GM12878 (cell line): Measurements from ENCODE around the gene SLC25A52. TPM values are rescaled to one million over a fixed set of nuclear protein-coding genes. Genes with fewer than 3 reads are reported as not detected.

Experiments used
- ATAC-seq: fragments of 200-7000 bp; cut with Tn5 transposase; 3 replicates; pipeline ENCODE4 v1.9.1; 2020; ENCODE audit warnings: mild to moderate bottlenecking, moderate library complexity
- BruUV-seq: library from RNA; stranded (reverse); fragments of 400-500 nt; replicated peaks from 2 replicates; lab custom pipeline; 2021; lab: Mats Ljungman, UMichigan
- CTCF ChIA-PET: fragments of 300-600 bp; sonication (Branson Sonifier 250); formaldehyde crosslinking; extraction: SDS; loops from one replicate; lab custom pipeline; 2021; ENCODE audit warnings: inconsistent platforms; lab: Yijun Ruan, JAX
- POLR2A ChIA-PET: fragments of 350-600 bp; formaldehyde crosslinking; extraction: SDS; loops from one replicate; lab custom pipeline; 2021; ENCODE audit warnings: inconsistent platforms; lab: Charles Lee
- RAD21 ChIA-PET: fragments of 300-600 bp; sonication (Branson Sonifier 250); formaldehyde crosslinking; loops from one replicate; lab custom pipeline; 2023; ENCODE audit warnings: antibody characterized with exemption; ENCODE audit not compliant: unreplicated experiment; lab: Charles Lee
- SMC1A ChIA-PET: fragments of 300-600 bp; sonication (Branson Sonifier 250); formaldehyde crosslinking; loops from one replicate; lab custom pipeline; 2023; ENCODE audit not compliant: unreplicated experiment, uncharacterized antibody; lab: Charles Lee
- DNase-seq: peaks from one replicate; pipeline ENCODE4 v3.0.0-alpha.2; 2011; ENCODE audit warnings: low read depth, low spot score
- FAIRE-seq: peaks from 3 replicates; lab custom pipeline; 2011; peaks lifted over from hg19 to GRCh38; lab: Jason Lieb, UNC
- H2AFZ ChIP-seq: 2 replicates; pipeline ENCODE4 v1.6.0; 2011; ENCODE audit warnings: low read depth, low read length, control low read depth; ENCODE audit not compliant: control insufficient read depth
- H3K27ac ChIP-seq: 2 replicates; pipeline ENCODE4 v1.5.1; 2011; ENCODE audit warnings: control low read depth; ENCODE audit not compliant: control insufficient read depth, insufficient read depth
- H3K27me3 ChIP-seq, 2 experiments: replicated peaks in 1 of 2; 2 replicates each; pipeline versions ENCODE4 v1.6.0 to v1.6.1; 2011; ENCODE audit warnings: low read length in 1 of 2; ENCODE audit not compliant: control insufficient read depth in 2 of 2, insufficient read depth in 2 of 2
- H3K36me3 ChIP-seq, 2 experiments: 2 replicates each; pipeline ENCODE4 v1.5.1; 2011; ENCODE audit warnings: low read length in 1 of 2; ENCODE audit not compliant: control insufficient read depth in 2 of 2, insufficient read depth in 2 of 2
- H3K4me1 ChIP-seq: 2 replicates; pipeline ENCODE4 v1.6.1; 2011; ENCODE audit warnings: mild to moderate bottlenecking, low read length, moderate library complexity, mixed read lengths; ENCODE audit not compliant: control insufficient read depth, insufficient read depth
- H3K4me2 ChIP-seq: 2 replicates; pipeline ENCODE4 v1.6.0; 2011; ENCODE audit warnings: control low read depth; ENCODE audit not compliant: control insufficient read depth, insufficient read depth
- H3K4me3 ChIP-seq: fragments of 200-600 bp; sonication (generic); 2 replicates; pipeline ENCODE4 v1.5.1; 2016
- H3K79me2 ChIP-seq: 2 replicates; pipeline ENCODE4 v1.6.0; 2011; ENCODE audit warnings: low read length; ENCODE audit not compliant: control insufficient read depth, insufficient read depth
- H3K9ac ChIP-seq: 2 replicates; pipeline ENCODE4 v1.8.0; 2011; ENCODE audit warnings: low read length, control low read depth, mixed read lengths; ENCODE audit not compliant: control insufficient read depth, insufficient read depth
- H3K9me3 ChIP-seq: replicated peaks from 3 replicates; pipeline ENCODE4 v1.5.1; 2011; ENCODE audit warnings: mild to moderate bottlenecking, low read length; ENCODE audit not compliant: control insufficient read depth, insufficient read depth
- H4K20me1 ChIP-seq: 2 replicates; pipeline ENCODE4 v1.6.0; 2011; ENCODE audit not compliant: control insufficient read depth, insufficient read depth
- FOXM1 ChIP-seq: IDR thresholded peaks from 2 replicates; pipeline ENCODE4 v1.6.1; 2012; ENCODE audit warnings: low read depth, mild to moderate bottlenecking, inconsistent platforms, low read length, moderate library complexity
- HDAC6 ChIP-seq: fragments of 200-600 bp; sonication (generic); IDR thresholded peaks from one replicate; pipeline ENCODE4 v1.8.0; 2017; ENCODE audit warnings: antibody characterized with exemption; ENCODE audit not compliant: unreplicated experiment
- MYB ChIP-seq: fragments of 150-350 bp; IDR thresholded peaks from 2 replicates; pipeline ENCODE4 v1.6.1; 2014; ENCODE audit warnings: mild to moderate bottlenecking, low read depth, low read length, borderline replicate concordance
- NR2C1 ChIP-seq: fragments of 450-650 bp; IDR thresholded peaks from 2 replicates; pipeline ENCODE4 v1.6.1; 2017; ENCODE audit warnings: antibody characterized with exemption, mild to moderate bottlenecking, moderate library complexity
- NR2C2 ChIP-seq: IDR thresholded peaks from 2 replicates; pipeline ENCODE4 v1.6.1; 2011; ENCODE audit warnings: borderline replicate concordance, low read depth; ENCODE audit not compliant: control insufficient read depth, insufficient read length
- NR2F1 ChIP-seq: fragments of 450-650 bp; conservative IDR thresholded peaks from 2 replicates; pipeline ENCODE4 v1.6.1; 2017; ENCODE audit warnings: mild to moderate bottlenecking
- POLR2AphosphoS2 ChIP-seq: IDR thresholded peaks from 2 replicates; pipeline ENCODE4 v1.6.1; 2011; ENCODE audit warnings: low read depth, mild to moderate bottlenecking, low read length, improper control_type of control experiment, moderate library complexity
- RCOR1 ChIP-seq: conservative IDR thresholded peaks from 2 replicates; pipeline ENCODE4 v1.6.1; 2012; ENCODE audit warnings: low read depth, low read length, improper control_type of control experiment
- SMAD1 ChIP-seq: fragments of 450-650 bp; IDR thresholded peaks from 2 replicates; pipeline ENCODE4 v1.6.1; 2018; ENCODE audit warnings: mild to moderate bottlenecking, low read depth; ENCODE audit not compliant: partially characterized antibody
- SUZ12 ChIP-seq: fragments of 200-600 bp; sonication (generic); IDR thresholded peaks from one replicate; pipeline ENCODE4 v1.6.1; 2018; ENCODE audit warnings: antibody characterized with exemption, mild to moderate bottlenecking; ENCODE audit not compliant: unreplicated experiment
- WGBS: methylation state at CpG from one replicate; pipeline ENCODE4 v1.1.6; 2016; ENCODE audit warnings: low lambda C conversion rate; ENCODE audit not compliant: insufficient replicate concordance, insufficient coverage; ENCODE audit errors: missing lambda C conversion rate; 5-methylcytosine and 5-hydroxymethylcytosine counted together
- in situ Hi-C: fragments of 300-500 bp; cut with MboI; formaldehyde crosslinking; loops from 9 replicates; pipeline ENCODE4 v1.14.3; 2018; ENCODE audit warnings: mixed read lengths
- intact Hi-C: fragments of 100-400 bp; cut with micrococcal nuclease; formaldehyde crosslinking; loops from one replicate; pipeline ENCODE4 v1.14.2; 2022; ENCODE audit not compliant: unreplicated experiment
- polyA plus RNA-seq, 11 experiments: library from polyadenylated mRNA; depleted of rRNA in 4 of 11; unstranded in 6 of 11; stranded (reverse) in 5 of 11; fragments of >200 nt; fragmentation: Nextera tagmentation in 4 of 11; fragmentation: Illumina TruSeq in 1 of 11; extraction: Ambion mirVana in 4 of 11; extraction: Trizol in 1 of 11; gene quantifications; 1 replicate in 1 of 11; 2 replicates in 10 of 11; pipeline versions ENCODE4 v1.2.1 to v1.2.3, GENCODE V29; 2011 to 2016; ENCODE audit warnings: inconsistent platforms in 2 of 11, missing spikeins in 2 of 11, low read depth in 1 of 11
- total RNA-seq, 4 experiments: library from RNA; depleted of rRNA in 3 of 4; stranded (reverse); fragments of >200 nt in 3 of 4; fragmentation: Illumina TruSeq in 1 of 4; extraction: Trizol in 1 of 4; gene quantifications; 2 replicates each; pipeline versions ENCODE4 v1.2.1 to v1.2.3, GENCODE V29; 2013 to 2021
- TF ChIP-seq, protein P1 (sequence below): fragments of 150-350 bp; IDR thresholded peaks from 2 replicates; pipeline ENCODE4 v1.6.1; 2016; ENCODE audit warnings: low read depth, low read length

The SLC25A52 gene
- total and polyA plus RNA-seq, 10 of the 15 experiments (the other 5 are each of a cell fraction or from before 2014, with no cell fraction given), result not detected

DNA sequence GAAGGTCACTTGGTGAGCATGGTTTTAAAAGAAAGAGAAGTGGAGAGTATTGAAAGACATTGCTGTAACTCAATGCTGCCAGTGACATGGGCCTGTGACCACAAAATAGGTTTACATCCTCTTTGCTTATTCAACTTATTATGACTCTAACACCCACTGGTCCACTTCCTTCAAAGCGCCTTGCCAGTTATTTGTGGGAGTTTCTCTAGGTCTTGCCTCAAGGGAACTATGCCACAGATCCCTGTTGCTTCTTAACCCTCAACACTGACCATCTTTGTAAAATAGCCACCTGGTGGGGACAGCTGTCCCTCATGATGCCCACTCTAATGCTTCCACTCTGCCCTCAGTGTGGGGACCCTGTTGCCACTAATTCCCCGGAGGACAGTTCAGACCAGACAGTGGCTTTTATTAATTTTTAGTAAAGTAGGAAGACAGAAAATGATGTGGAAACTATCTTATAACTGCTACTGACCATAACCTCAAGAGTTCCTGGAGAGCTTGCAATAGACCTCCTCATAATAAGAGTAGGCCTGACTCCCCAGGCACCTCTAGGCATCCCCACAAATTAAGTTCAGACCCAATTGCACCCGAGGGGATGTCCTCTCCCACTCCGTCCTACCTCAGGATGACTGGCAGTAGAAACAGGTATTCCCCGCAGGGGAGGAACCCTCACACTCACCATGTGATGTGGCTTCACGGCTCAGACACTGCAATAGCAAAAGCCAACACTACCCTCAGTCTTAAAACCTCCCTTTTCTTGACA is 31.3 kb upstream of the SLC25A52 start (continued):
- TF ChIP-seq RCOR1, result no peak

DNA sequence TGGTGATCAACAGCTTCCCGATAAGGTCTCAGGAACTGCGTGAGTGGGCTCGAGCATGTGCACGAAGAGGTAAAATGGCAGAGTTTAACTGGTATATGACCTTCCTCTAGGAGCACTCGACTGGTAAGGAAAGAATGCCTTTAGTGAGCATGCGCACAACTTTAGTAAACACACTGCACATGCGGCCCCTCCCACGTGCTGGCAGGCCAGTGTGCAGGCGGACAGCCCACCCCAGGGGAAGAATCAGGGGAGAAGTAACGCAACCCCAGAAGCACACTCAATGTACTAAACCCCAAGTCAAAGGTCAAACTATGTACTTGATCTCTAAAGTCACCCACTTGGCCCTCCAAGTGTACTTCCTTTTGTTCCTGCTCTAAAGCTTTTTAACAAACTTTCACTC is 28.7 kb upstream of the SLC25A52 start:
- no peak for ATAC-seq
- H3K9me3 ChIP-seq, result no peaks in the 10 kb centered on the region
- H3K36me3 ChIP-seq, result no peaks in the 10 kb centered on the region
- no peak for FAIRE-seq
- H3K27ac ChIP-seq, result no peak overlapping the region
- intact Hi-C loops (no loop called here), in situ Hi-C loops (no loop called here)
- H3K79me2 ChIP-seq, result no peaks in the 10 kb centered on the region
- no TSS peak for BruUV-seq
- H3K9ac ChIP-seq, result no peak overlapping the region
- no peak overlapping the region for H3K4me2 ChIP-seq
- H3K4me1 ChIP-seq, result peaks cover 21% of the 10 kb centered on the region
- SMC1A ChIA-PET, result interaction anchor here (1.7 kb wide), 1 partner anchor 49 kb away, joined by 3 read pairs; no protein-coding TSS in a partner anchor
- H3K27me3 ChIP-seq, result no peaks in the 10 kb centered on the region
- H3K4me3 ChIP-seq, result no peak overlapping the region
- DNase-seq, result no peak
- TF ChIP-seq NR2F1 (no peak), FOXM1 (no peak), SMAD1 (no peak), NR2C1 (no peak), MYB (no peak), POLR2AphosphoS2 (no peak), SUZ12 (no peak), HDAC6 (no peak), NR2C2 (no peak)
- TF ChIP-seq, protein P1, sequence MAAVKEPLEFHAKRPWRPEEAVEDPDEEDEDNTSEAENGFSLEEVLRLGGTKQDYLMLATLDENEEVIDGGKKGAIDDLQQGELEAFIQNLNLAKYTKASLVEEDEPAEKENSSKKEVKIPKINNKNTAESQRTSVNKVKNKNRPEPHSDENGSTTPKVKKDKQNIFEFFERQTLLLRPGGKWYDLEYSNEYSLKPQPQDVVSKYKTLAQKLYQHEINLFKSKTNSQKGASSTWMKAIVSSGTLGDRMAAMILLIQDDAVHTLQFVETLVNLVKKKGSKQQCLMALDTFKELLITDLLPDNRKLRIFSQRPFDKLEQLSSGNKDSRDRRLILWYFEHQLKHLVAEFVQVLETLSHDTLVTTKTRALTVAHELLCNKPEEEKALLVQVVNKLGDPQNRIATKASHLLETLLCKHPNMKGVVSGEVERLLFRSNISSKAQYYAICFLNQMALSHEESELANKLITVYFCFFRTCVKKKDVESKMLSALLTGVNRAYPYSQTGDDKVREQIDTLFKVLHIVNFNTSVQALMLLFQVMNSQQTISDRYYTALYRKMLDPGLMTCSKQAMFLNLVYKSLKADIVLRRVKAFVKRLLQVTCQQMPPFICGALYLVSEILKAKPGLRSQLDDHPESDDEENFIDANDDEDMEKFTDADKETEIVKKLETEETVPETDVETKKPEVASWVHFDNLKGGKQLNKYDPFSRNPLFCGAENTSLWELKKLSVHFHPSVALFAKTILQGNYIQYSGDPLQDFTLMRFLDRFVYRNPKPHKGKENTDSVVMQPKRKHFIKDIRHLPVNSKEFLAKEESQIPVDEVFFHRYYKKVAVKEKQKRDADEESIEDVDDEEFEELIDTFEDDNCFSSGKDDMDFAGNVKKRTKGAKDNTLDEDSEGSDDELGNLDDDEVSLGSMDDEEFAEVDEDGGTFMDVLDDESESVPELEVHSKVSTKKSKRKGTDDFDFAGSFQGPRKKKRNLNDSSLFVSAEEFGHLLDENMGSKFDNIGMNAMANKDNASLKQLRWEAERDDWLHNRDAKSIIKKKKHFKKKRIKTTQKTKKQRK, result no peak
- RAD21 ChIA-PET, result no interaction called here
- POLR2A ChIA-PET, result no interaction called here
- H4K20me1 ChIP-seq, result no peaks in the 10 kb centered on the region
- 70% methylated on average over 10 of the region's 10 CpGs for WGBS
- CTCF ChIA-PET, result no interaction called here
- no peak overlapping the region for H2AFZ ChIP-seq
